SK-N-SH (cell line): ENCODE measurements around the gene IFNAR1. TPM values are rescaled to one million over a fixed set of nuclear protein-coding genes. Genes with fewer than 3 reads are reported as not detected.

ENCODE experiments used
- CTCF ChIA-PET: fragments of 300-600, 350-600 bp; formaldehyde crosslinking; extraction: SDS; loops from one replicate; lab custom pipeline; 2021; lab: Yijun Ruan, JAX
- POLR2A ChIA-PET: fragments of 350-600 bp; sonication (Branson Sonifier 250); formaldehyde crosslinking; extraction: SDS; loops from one replicate; lab custom pipeline; 2020; ENCODE audit warnings: antibody characterized with exemption, inconsistent platforms; lab: Yijun Ruan, JAX
- DNase-seq: peaks from one replicate; pipeline ENCODE4 v3.0.0; 2012
- H2AFZ ChIP-seq: fragments of 200-600 bp; sonication (generic); 2 replicates; pipeline ENCODE4 v1.8.1; 2016; ENCODE audit warnings: antibody characterized with exemption, mild to moderate bottlenecking, low read depth
- H3F3A ChIP-seq: fragments of 200-600 bp; sonication (generic); replicated peaks from 2 replicates; pipeline ENCODE3; 2016; ENCODE audit warnings: antibody characterized with exemption, mild to moderate bottlenecking; ENCODE audit not compliant: insufficient read depth
- H3K27ac ChIP-seq, 2 experiments: fragments of 200-500 bp in 1 of 2; fragments of 200-600 bp in 1 of 2; sonication (Bioruptor generic) in 1 of 2; sonication (generic), shearing (Covaris generic) in 1 of 2; 2 replicates each; pipeline versions ENCODE4 v1.5.1 to v1.6.1; 2014 to 2016; ENCODE audit warnings: low read depth in 2 of 2, inconsistent platforms in 1 of 2, low read length in 1 of 2, mild to moderate bottlenecking in 1 of 2, mixed read lengths in 1 of 2
- H3K27me3 ChIP-seq: fragments of 200-600 bp; sonication (generic), shearing (Covaris generic); 2 replicates; pipeline ENCODE4 v1.6.1; 2016; ENCODE audit warnings: mixed run types; ENCODE audit not compliant: insufficient read depth
- H3K36me3 ChIP-seq, 2 experiments: fragments of 200-500 bp in 1 of 2; fragments of 200-600 bp in 1 of 2; sonication (Bioruptor generic) in 1 of 2; sonication (generic) in 1 of 2; replicated peaks in 1 of 2; 2 replicates each; pipeline versions ENCODE3 to v1.5.1; 2014 to 2016; ENCODE audit warnings: low read length in 1 of 2, mild to moderate bottlenecking in 1 of 2; ENCODE audit not compliant: insufficient read depth in 2 of 2, control insufficient read depth in 1 of 2
- H3K4me1 ChIP-seq, 2 experiments: fragments of 200-500 bp in 1 of 2; fragments of 200-600 bp in 1 of 2; sonication (Bioruptor generic) in 1 of 2; sonication (generic), shearing (Covaris generic) in 1 of 2; 2 replicates each; pipeline versions ENCODE4 v1.5.1 to v1.6.1; 2014 to 2016; ENCODE audit warnings: low read depth in 1 of 2, low read length in 1 of 2, mixed run types in 1 of 2; ENCODE audit not compliant: insufficient read depth in 2 of 2, control insufficient read depth in 1 of 2
- H3K4me2 ChIP-seq: fragments of 200-600 bp; sonication (generic), shearing (Covaris generic); 2 replicates; pipeline ENCODE4 v1.6.1; 2017; ENCODE audit warnings: mixed run types
- H3K4me3 ChIP-seq, 2 experiments: fragments of 200-500 bp in 1 of 2; fragments of 200-600 bp in 1 of 2; sonication (Bioruptor generic) in 1 of 2; sonication (generic), shearing (Covaris generic) in 1 of 2; 2 replicates each; pipeline versions ENCODE4 v1.5.1 to v1.8.1; 2014 to 2016; ENCODE audit warnings: low read depth in 2 of 2, inconsistent platforms in 1 of 2, low read length in 1 of 2, mild to moderate bottlenecking in 1 of 2, mixed read lengths in 1 of 2, moderate library complexity in 1 of 2
- H3K79me2 ChIP-seq: fragments of 200-600 bp; sonication (generic); 2 replicates; pipeline ENCODE4 v1.8.1; 2017; ENCODE audit warnings: mild to moderate bottlenecking; ENCODE audit not compliant: insufficient read depth
- H3K9ac ChIP-seq: fragments of 200-600 bp; sonication (generic); 2 replicates; pipeline ENCODE4 v1.6.1; 2017; ENCODE audit warnings: mixed run types
- H3K9me2 ChIP-seq: fragments of 200-600 bp; sonication (generic); 2 replicates; pipeline ENCODE4 v1.6.1; 2017; ENCODE audit warnings: mixed run types
- H3K9me3 ChIP-seq: fragments of 200-600 bp; sonication (generic); 2 replicates; pipeline ENCODE4 v1.6.1; 2017; ENCODE audit warnings: mixed run types, mild to moderate bottlenecking, moderate library complexity
- H4K20me1 ChIP-seq: fragments of 200-600 bp; sonication (generic); 2 replicates; pipeline ENCODE4 v1.6.1; 2017; ENCODE audit warnings: mild to moderate bottlenecking, mixed run types; ENCODE audit not compliant: insufficient read depth
- CHD2 ChIP-seq: fragments of 150-350 bp; IDR thresholded peaks from 2 replicates; pipeline ENCODE4 v1.6.1; 2018; ENCODE audit warnings: low read length; ENCODE audit not compliant: partially characterized antibody
- ELF1 ChIP-seq: IDR thresholded peaks from 2 replicates; pipeline ENCODE4 v1.4.0; 2012
- EP300 ChIP-seq, 2 experiments: IDR thresholded peaks; 2 replicates each; pipeline versions ENCODE4 v1.4.0 to v1.6.1; 2012; ENCODE audit warnings: borderline replicate concordance in 1 of 2, low read depth in 1 of 2, low read length in 1 of 2
- FOSL2 ChIP-seq: IDR thresholded peaks from 2 replicates; pipeline ENCODE4 v1.4.0; 2012; ENCODE audit warnings: low read depth, mild to moderate bottlenecking, moderate library complexity, borderline replicate concordance
- JUND ChIP-seq: IDR thresholded peaks from 2 replicates; pipeline ENCODE4 v1.4.0; 2012
- MXI1 ChIP-seq: IDR thresholded peaks from 2 replicates; pipeline ENCODE4 v1.6.1; 2012; ENCODE audit warnings: mild to moderate bottlenecking, low read depth, low read length, improper control_type of control experiment
- NFIC ChIP-seq: IDR thresholded peaks from 2 replicates; pipeline ENCODE4 v1.4.0; 2012; ENCODE audit warnings: borderline replicate concordance
- POLR2AphosphoS5 ChIP-seq: IDR thresholded peaks from 2 replicates; pipeline ENCODE4 v1.6.1; 2012; ENCODE audit warnings: low read depth, low read length
- RXRA ChIP-seq: IDR thresholded peaks from 2 replicates; pipeline ENCODE4 v1.4.0; 2012; ENCODE audit warnings: low read depth, mild to moderate bottlenecking, borderline replicate concordance
- TAF1 ChIP-seq: IDR thresholded peaks from 2 replicates; pipeline ENCODE4 v1.6.1; 2012; ENCODE audit warnings: low read depth, mild to moderate bottlenecking, low read length, moderate library complexity, borderline replicate concordance
- TCF12 ChIP-seq: IDR thresholded peaks from 2 replicates; pipeline ENCODE4 v1.4.0; 2012
- TEAD4 ChIP-seq: IDR thresholded peaks from 2 replicates; pipeline ENCODE4 v1.4.0; 2012; ENCODE audit warnings: mild to moderate bottlenecking, borderline replicate concordance; ENCODE audit not compliant: insufficient read depth
- YY1 ChIP-seq: IDR thresholded peaks from 2 replicates; pipeline ENCODE4 v1.4.0; 2012; ENCODE audit warnings: low read depth, mild to moderate bottlenecking
- WGBS: methylation state at CpG from one replicate; pipeline ENCODE4 v1.1.6; 2017; ENCODE audit warnings: low lambda C conversion rate; 5-methylcytosine and 5-hydroxymethylcytosine counted together
- polyA plus RNA-seq, 3 experiments: library from polyadenylated mRNA; depleted of rRNA; stranded (reverse); fragments of >200 nt; gene quantifications; 2 replicates each; pipeline ENCODE4 v1.2.3, GENCODE V29; 2012
- TF ChIP-seq, protein P1 (sequence below): IDR thresholded peaks from 2 replicates; pipeline ENCODE4 v1.4.0; 2012; ENCODE audit warnings: low read depth
- TF ChIP-seq, protein P2 (sequence below): IDR thresholded peaks from 2 replicates; pipeline ENCODE4 v1.4.0; 2012; ENCODE audit warnings: low read depth, borderline replicate concordance
- TF ChIP-seq, protein P3 (sequence below): IDR thresholded peaks from 2 replicates; pipeline ENCODE4 v1.4.0; 2012; ENCODE audit warnings: low read depth, borderline replicate concordance
- TF ChIP-seq, protein P4 (sequence below): IDR thresholded peaks from 2 replicates; pipeline ENCODE4; 2012
- TF ChIP-seq, protein P5 (sequence below): fragments of 150-350 bp; IDR thresholded peaks from 2 replicates; pipeline ENCODE4 v1.6.1; 2016; ENCODE audit warnings: mild to moderate bottlenecking, low read depth, low read length

Gene IFNAR1
- polyA plus RNA-seq, 1 of the 3 experiments (the other 2 are of a cell fraction): 12.2 TPM

DNA sequence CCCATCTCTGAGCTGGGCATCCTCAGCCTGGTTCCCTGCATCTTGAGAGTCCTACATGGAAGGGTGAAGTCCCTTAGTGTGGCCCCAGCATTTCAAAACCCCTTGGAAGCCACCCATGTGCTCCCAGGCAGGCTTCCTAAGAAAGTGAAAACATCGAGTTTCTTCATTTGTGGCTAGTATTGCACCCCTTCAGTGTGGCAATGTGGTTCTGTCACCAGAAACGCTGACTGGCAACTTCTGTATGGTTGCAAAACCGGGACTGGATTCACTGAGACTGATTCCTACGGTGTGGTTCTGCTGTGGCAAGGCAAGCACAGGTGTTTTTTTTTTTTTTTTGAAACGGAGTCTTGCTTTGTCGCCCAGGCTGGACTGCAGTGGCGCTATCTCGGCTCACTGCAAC, 69.5 kb downstream of the IFNAR1 start (continued):
- no peak for TF ChIP-seq CHD2
- TF ChIP-seq, protein P1, sequence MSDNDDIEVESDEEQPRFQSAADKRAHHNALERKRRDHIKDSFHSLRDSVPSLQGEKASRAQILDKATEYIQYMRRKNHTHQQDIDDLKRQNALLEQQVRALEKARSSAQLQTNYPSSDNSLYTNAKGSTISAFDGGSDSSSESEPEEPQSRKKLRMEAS: no peak
- TF ChIP-seq, protein P2, sequence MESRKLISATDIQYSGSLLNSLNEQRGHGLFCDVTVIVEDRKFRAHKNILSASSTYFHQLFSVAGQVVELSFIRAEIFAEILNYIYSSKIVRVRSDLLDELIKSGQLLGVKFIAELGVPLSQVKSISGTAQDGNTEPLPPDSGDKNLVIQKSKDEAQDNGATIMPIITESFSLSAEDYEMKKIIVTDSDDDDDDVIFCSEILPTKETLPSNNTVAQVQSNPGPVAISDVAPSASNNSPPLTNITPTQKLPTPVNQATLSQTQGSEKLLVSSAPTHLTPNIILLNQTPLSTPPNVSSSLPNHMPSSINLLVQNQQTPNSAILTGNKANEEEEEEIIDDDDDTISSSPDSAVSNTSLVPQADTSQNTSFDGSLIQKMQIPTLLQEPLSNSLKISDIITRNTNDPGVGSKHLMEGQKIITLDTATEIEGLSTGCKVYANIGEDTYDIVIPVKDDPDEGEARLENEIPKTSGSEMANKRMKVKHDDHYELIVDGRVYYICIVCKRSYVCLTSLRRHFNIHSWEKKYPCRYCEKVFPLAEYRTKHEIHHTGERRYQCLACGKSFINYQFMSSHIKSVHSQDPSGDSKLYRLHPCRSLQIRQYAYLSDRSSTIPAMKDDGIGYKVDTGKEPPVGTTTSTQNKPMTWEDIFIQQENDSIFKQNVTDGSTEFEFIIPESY: no peak
- TF ChIP-seq TAF1: no peak

DNA sequence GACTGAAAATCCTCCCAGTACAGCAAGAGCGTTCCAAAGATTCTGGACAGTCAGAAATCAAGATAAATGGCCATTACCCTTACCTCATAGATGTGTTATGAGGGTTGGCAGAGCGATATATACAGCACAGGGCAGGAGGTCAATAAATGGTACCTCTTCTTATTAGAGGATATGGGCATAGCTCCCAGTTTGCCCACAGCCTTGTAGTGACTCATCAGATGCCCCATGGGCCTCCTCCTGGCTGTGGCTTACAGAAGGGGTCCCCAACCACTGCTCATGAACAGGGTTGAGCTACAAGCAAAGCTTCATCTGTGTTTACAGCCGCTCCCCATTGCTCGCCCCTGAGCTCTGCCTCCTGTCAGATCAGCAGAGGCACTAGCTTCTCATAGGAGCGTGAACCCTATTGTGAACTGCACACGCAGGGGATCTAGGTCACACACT, 71.1 kb downstream of the IFNAR1 start:
- no peaks in the 10 kb centered on the region for H3K79me2 ChIP-seq
- no peak overlapping the region for H3K4me3 ChIP-seq
- peak overlapping the region; percentile 63 for H3K4me2 ChIP-seq
- POLR2A ChIA-PET: no interaction called here
- H3K27me3 ChIP-seq: no peaks in the 10 kb centered on the region
- H3K9ac ChIP-seq: peak overlapping the region; percentile 40; the same call in 1 of the 2 replicates
- WGBS: 31% methylated on average over 4 of the region's 6 CpGs
- peaks cover 0 to 15% of the 10 kb centered on the region in 2 experiments; a peak in 2 of 4 replicates for H3K4me1 ChIP-seq
- H3F3A ChIP-seq: peaks cover 37% of the 10 kb centered on the region
- H3K9me3 ChIP-seq: no peaks in the 10 kb centered on the region
- no peak for DNase-seq
- no peaks in the 10 kb centered on the region for H3K9me2 ChIP-seq
- CTCF ChIA-PET: interaction anchor here (1.4 to 1.6 kb wide), 3 partner anchors 19 to 198 kb away, joined by 4 to 6 read pairs (median 5); no protein-coding TSS in a partner anchor
- peak overlapping the region; percentile 60 to 91; a peak in 3 of 4 replicates for H3K27ac ChIP-seq
- H2AFZ ChIP-seq: peak overlapping the region; percentile 80; the same call in 1 of the 2 replicates
- TF ChIP-seq, protein P3, sequence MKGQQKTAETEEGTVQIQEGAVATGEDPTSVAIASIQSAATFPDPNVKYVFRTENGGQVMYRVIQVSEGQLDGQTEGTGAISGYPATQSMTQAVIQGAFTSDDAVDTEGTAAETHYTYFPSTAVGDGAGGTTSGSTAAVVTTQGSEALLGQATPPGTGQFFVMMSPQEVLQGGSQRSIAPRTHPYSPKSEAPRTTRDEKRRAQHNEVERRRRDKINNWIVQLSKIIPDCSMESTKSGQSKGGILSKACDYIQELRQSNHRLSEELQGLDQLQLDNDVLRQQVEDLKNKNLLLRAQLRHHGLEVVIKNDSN: no peak
- TF ChIP-seq, protein P4, sequence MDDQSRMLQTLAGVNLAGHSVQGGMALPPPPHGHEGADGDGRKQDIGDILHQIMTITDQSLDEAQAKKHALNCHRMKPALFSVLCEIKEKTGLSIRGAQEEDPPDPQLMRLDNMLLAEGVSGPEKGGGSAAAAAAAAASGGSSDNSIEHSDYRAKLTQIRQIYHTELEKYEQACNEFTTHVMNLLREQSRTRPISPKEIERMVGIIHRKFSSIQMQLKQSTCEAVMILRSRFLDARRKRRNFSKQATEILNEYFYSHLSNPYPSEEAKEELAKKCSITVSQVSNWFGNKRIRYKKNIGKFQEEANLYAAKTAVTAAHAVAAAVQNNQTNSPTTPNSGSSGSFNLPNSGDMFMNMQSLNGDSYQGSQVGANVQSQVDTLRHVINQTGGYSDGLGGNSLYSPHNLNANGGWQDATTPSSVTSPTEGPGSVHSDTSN: peak; percentile 95
- TF ChIP-seq RXRA (peak; percentile 93; the same call in 1 of the 2 replicates), JUND (peak; percentile 79), EP300 (IDR thresholded peaks at IDR 0.05; ENCODE audit: borderline replicate concordance in 1 of 2, low read depth in 1 of 2, low read length in 1 of 2) (peak in 1 of 2 experiments; percentile 69; a peak in 2 of 4 replicates), POLR2AphosphoS5 (peak; percentile 52; the same call in 1 of the 2 replicates), ELF1 (0 out of 2 replicates have a peak, but pooled peaks have one; percentile 6), YY1 (no peak), MXI1 (no peak), FOSL2 (peak; percentile 84), TEAD4 (0 out of 2 replicates have a peak, but pooled peaks have one; percentile 56), TCF12 (peak; percentile 81), NFIC (peak; percentile 91)
- TF ChIP-seq, protein P5, sequence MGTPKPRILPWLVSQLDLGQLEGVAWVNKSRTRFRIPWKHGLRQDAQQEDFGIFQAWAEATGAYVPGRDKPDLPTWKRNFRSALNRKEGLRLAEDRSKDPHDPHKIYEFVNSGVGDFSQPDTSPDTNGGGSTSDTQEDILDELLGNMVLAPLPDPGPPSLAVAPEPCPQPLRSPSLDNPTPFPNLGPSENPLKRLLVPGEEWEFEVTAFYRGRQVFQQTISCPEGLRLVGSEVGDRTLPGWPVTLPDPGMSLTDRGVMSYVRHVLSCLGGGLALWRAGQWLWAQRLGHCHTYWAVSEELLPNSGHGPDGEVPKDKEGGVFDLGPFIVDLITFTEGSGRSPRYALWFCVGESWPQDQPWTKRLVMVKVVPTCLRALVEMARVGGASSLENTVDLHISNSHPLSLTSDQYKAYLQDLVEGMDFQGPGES: no peak
- TF ChIP-seq, protein P1: peak; percentile 26; the same call in 1 of the 2 replicates
- no peaks in the 10 kb centered on the region for H4K20me1 ChIP-seq
- no peaks in the 10 kb centered on the region for H3K36me3 ChIP-seq
